Loucy (cell line): ENCODE measurements around the gene HPCA.

Source experiments
- H2AFZ ChIP-seq: fragments of 200-600 bp; sonication (generic); 2 replicates; pipeline ENCODE4 v1.6.0; 2016; ENCODE audit warnings: antibody characterized with exemption, mild to moderate bottlenecking, low read length, moderate library complexity
- H3F3A ChIP-seq: fragments of 200-600 bp; 2 replicates; pipeline ENCODE4 v1.6.0; 2016; ENCODE audit warnings: antibody characterized with exemption, low read depth, mild to moderate bottlenecking
- H3K27me3 ChIP-seq: fragments of 200-600 bp; sonication (generic); 2 replicates; pipeline ENCODE4 v1.6.1; 2014; ENCODE audit warnings: low read length, mild to moderate bottlenecking; ENCODE audit not compliant: insufficient read depth, poor library complexity, severe bottlenecking
- H3K36me3 ChIP-seq: fragments of 200-600 bp; sonication (generic); 2 replicates; pipeline ENCODE4 v1.6.1; 2016; ENCODE audit warnings: low read length; ENCODE audit not compliant: insufficient read depth
- H3K4me1 ChIP-seq: fragments of 200-600 bp; sonication (generic); 2 replicates; pipeline ENCODE4 v1.5.1; 2014; ENCODE audit warnings: low read length, mild to moderate bottlenecking; ENCODE audit not compliant: insufficient read depth, poor library complexity, severe bottlenecking
- H3K4me2 ChIP-seq: fragments of 200-600 bp; sonication (generic); 2 replicates; pipeline ENCODE4 v1.6.0; 2014; ENCODE audit warnings: antibody characterized with exemption, low read length, low read depth, mild to moderate bottlenecking; ENCODE audit not compliant: poor library complexity, severe bottlenecking
- H3K4me3 ChIP-seq: fragments of 200-600 bp; sonication (generic); 2 replicates; pipeline ENCODE4 v1.5.1; 2014; ENCODE audit warnings: low read length, mild to moderate bottlenecking, mixed read lengths; ENCODE audit not compliant: poor library complexity, severe bottlenecking
- H3K79me2 ChIP-seq: fragments of 200-600 bp; sonication (generic); 2 replicates; pipeline ENCODE4 v1.6.1; 2014; ENCODE audit warnings: low read length; ENCODE audit not compliant: insufficient read depth
- H3K9ac ChIP-seq: fragments of 200-600 bp; sonication (generic); 2 replicates; pipeline ENCODE4 v1.6.0; 2014; ENCODE audit warnings: mild to moderate bottlenecking, low read depth, low read length, moderate library complexity; ENCODE audit not compliant: poor library complexity, severe bottlenecking
- H3K9me2 ChIP-seq: fragments of 200-600 bp; sonication (generic); replicated peaks from 2 replicates; pipeline ENCODE4 v1.6.1; 2016; ENCODE audit warnings: low read depth, low read length, mixed read lengths
- H3K9me3 ChIP-seq: fragments of 200-600 bp; sonication (generic); 2 replicates; pipeline ENCODE4 v1.6.1; 2014; ENCODE audit warnings: mild to moderate bottlenecking, antibody characterized with exemption, low read length, low read depth; ENCODE audit not compliant: insufficient read depth
- H4K20me1 ChIP-seq: fragments of 200-600 bp; sonication (generic); 2 replicates; pipeline ENCODE4 v1.6.0; 2014; ENCODE audit warnings: antibody characterized with exemption, low read length, mild to moderate bottlenecking; ENCODE audit not compliant: insufficient read depth, poor library complexity, severe bottlenecking
- EZH2phosphoT487 ChIP-seq: fragments of 200-600 bp; IDR thresholded peaks from 2 replicates; pipeline ENCODE4 v1.6.1; 2018; ENCODE audit warnings: antibody characterized with exemption, mild to moderate bottlenecking, moderate library complexity, borderline replicate concordance
- TF ChIP-seq, protein P1 (sequence below): fragments of 200-600 bp; sonication (generic); conservative IDR thresholded peaks from 2 replicates; pipeline ENCODE4 v1.5.1; 2014; ENCODE audit warnings: mild to moderate bottlenecking, antibody characterized with exemption, low read length

The HPCA gene

DNA sequence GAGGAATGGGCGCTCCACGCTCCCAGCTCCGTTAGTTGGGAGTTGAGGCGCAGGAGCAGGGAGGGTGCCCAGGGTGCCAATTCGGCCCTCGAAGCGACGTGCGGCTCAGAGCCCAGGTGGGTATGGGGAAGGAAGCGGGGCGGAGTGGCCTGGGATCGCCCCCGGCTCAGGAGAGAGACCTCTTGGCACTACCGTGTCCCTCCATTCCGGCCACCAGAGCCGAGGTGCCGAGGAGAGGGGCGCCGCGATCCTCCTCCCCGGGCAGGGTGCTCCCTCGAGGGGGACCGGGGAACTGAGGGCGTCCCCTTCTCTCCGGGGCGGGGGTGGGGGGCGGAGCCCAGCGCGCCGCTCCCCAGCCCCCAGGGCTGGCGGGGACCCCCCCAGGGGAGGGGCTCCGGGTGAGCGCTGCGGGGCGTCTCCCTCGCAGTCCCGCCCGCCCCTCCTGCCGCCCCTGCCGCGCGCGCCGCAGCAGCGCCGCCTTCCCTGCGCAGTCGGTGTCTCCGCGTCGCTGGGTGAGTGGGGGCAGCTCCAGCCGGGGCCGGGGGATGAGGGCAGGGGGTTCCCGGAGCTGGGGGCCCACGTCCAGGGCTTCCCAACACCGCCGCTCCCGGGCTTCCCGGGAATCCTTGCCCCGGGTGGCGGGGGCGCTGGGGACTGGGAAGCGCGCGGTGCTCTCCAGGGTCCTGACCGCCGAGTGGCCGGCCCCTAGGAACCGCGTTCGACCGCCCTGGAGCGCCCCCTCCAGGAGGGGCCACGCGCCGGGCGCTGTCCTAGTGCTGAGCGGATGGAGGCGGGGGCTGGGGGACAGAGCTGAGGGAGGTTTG is at the start of gene HPCA:
HPCA (plus strand) TSS at position 488 of the 824 bp plus-strand sequence. CDS start 2,408 bp downstream, outside the sequence.
- TF ChIP-seq EZH2phosphoT487, result no peak
- TF ChIP-seq, protein P1, sequence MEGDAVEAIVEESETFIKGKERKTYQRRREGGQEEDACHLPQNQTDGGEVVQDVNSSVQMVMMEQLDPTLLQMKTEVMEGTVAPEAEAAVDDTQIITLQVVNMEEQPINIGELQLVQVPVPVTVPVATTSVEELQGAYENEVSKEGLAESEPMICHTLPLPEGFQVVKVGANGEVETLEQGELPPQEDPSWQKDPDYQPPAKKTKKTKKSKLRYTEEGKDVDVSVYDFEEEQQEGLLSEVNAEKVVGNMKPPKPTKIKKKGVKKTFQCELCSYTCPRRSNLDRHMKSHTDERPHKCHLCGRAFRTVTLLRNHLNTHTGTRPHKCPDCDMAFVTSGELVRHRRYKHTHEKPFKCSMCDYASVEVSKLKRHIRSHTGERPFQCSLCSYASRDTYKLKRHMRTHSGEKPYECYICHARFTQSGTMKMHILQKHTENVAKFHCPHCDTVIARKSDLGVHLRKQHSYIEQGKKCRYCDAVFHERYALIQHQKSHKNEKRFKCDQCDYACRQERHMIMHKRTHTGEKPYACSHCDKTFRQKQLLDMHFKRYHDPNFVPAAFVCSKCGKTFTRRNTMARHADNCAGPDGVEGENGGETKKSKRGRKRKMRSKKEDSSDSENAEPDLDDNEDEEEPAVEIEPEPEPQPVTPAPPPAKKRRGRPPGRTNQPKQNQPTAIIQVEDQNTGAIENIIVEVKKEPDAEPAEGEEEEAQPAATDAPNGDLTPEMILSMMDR, result no peak
- Histone ChIP-seq H4K20me1 (no peaks in the 10 kb centered on the region), H3K4me2 (no peak within 1 kb of the TSS), H3K4me3 (no peak within 1 kb of the TSS), H3K9ac (no peak within 1 kb of the TSS), H3K79me2 (no peaks in the 10 kb centered on the region), H3F3A (no peaks in the 10 kb centered on the region), H3K27me3 (no peaks in the 10 kb centered on the region), H3K9me2 (no peaks in the 10 kb centered on the region), H3K36me3 (no peaks in the 10 kb centered on the region), H2AFZ (no peak within 1 kb of the TSS), H3K4me1 (no peaks in the 10 kb centered on the region), H3K9me3 (no peaks in the 10 kb centered on the region)

DNA sequence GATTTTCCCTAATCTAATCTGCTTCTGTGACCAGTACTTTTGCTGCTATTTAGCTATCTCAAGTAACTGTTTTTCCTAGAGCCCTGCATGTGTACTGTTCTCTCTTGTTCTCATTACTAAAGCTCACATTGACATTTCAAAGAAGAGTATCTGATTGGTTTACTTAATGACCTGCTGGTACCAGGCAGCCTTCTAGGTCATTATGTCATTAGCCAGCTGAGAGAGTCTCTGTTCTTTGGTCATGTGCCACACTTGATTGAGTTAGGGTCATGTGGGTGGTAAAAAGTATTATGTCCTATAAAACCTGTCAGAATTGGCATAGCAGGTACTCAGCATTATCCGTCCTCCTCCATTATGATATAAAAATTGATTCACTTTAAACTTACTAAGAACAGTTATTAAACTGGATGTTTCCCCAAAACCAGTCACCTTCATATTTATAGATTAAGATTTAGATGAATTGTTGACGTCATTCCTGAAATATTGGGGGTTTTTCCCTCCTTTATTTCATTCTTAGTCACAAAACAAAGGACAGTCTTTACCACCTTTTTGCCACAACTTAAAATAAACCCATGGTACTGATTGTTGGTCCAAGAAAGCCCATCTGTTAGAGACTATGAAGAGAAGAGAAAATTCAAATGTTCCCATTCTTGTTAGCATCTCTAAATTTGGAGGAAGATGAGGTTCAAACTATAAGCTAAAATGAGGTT is 37.8 kb upstream of the HPCA start:
- H3K36me3 ChIP-seq, result peaks cover 34% of the 10 kb centered on the region
- H3K9me3 ChIP-seq, result no peaks in the 10 kb centered on the region
- no peak overlapping the region for H3K4me2 ChIP-seq

DNA sequence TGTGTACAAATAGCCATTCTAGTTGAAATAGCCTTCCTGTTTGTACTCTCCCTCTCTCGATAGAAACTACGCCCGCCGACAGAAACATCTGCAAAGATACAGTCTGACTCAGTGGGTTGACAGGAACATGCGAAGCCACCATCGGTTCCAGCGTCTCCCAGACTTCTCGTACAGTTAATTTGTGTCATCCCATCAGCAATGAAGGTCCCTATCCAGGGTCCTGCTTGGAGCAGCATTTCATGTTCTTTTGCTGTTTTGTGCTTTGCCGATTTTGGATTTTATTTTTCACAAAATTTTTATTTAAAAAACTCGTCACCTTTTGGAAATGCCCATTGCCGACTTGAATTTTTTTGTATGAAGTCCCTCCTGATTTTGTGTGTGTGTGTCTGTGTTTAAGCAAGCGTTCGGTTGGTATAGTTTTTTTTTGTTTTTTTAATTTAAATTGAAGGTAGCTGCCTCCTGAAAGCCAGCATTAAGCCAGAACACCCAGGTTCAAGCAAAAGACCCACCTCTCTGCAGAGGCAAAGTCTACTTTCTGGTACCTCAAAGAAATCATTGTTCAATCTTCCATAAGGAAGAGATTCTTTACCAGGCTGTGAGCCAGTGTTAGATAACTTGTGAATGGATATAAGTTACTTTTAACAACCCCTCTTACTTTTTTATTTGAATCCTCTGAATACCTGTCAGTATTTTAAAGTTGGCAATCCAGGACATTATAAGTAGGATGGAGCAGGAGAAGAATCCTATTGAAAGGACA is 30.3 kb upstream of the HPCA start:
- Histone ChIP-seq H3K79me2 (no peaks in the 10 kb centered on the region), H4K20me1 (no peaks in the 10 kb centered on the region), H3K4me2 (no peak overlapping the region), H3F3A (no peaks in the 10 kb centered on the region), H3K9ac (no peak overlapping the region), H3K9me3 (no peaks in the 10 kb centered on the region), H3K27me3 (no peaks in the 10 kb centered on the region), H3K36me3 (peaks cover 63% of the 10 kb centered on the region; the same call in 1 of the 2 replicates), H3K9me2 (no peaks in the 10 kb centered on the region), H2AFZ (no peak overlapping the region), H3K4me1 (no peaks in the 10 kb centered on the region), H3K4me3 (no peak overlapping the region)
- TF ChIP-seq, protein P1, result no peak
- no peak for TF ChIP-seq EZH2phosphoT487

More for the DNA sequence above, 37.8 kb upstream of the HPCA start:
- TF ChIP-seq, protein P1, result no peak
- TF ChIP-seq EZH2phosphoT487, result no peak
- no peaks in the 10 kb centered on the region for H3K4me1 ChIP-seq
- no peak overlapping the region for H3K4me3 ChIP-seq
- no peak overlapping the region for H2AFZ ChIP-seq
- H3K27me3 ChIP-seq, result no peaks in the 10 kb centered on the region
- H4K20me1 ChIP-seq, result no peaks in the 10 kb centered on the region
- no peaks in the 10 kb centered on the region for H3F3A ChIP-seq
- H3K79me2 ChIP-seq, result no peaks in the 10 kb centered on the region
- no peak overlapping the region for H3K9ac ChIP-seq
- no peaks in the 10 kb centered on the region for H3K9me2 ChIP-seq
